SU-DHL-6 (cell line): ENCODE results near the gene HOMER2.

Experiments
- CTCF ChIP-seq: fragments of 200-600 bp; sonication (generic); IDR thresholded peaks from one replicate; pipeline ENCODE4 v1.5.1; 2017; ENCODE audit warnings: antibody characterized with exemption, mild to moderate bottlenecking, low read length, moderate library complexity; ENCODE audit not compliant: insufficient read depth, poor library complexity, severe bottlenecking
- EZH2phosphoT487 ChIP-seq: fragments of 200-600 bp; sonication (generic), shearing (Covaris generic); conservative IDR thresholded peaks from 2 replicates; pipeline ENCODE4 v1.6.1; 2018; ENCODE audit warnings: mild to moderate bottlenecking, antibody characterized with exemption, low read length, moderate library complexity, mixed read lengths

DNA sequence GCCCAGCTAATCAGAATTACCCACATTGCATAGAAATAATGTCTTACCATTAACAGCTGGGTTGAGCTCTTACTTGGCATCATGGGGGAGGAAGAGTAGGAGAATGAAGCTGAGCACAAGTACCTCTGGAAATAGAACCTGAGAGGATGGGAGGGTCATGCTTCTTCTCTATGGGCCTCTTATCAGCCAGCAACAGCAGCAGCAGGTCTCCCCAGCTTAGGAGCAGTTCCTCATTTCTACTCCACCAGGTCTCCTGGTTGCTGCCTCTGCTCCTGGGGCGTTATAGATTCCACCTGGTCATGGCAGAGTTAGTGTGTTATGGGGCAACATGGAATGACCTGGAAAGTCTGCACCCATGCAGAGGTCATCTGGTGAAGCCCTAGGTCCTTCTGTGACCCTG is 150.0 kb downstream of the HOMER2 start:
- no peak for TF ChIP-seq CTCF
- TF ChIP-seq EZH2phosphoT487: no peak
